H9 (cell line): ENCODE data around the gene IPP. TPM values are rescaled to one million over a fixed set of nuclear protein-coding genes. Genes with fewer than 3 reads are reported as not detected.

Experiments used
- DNase-seq: peaks from one replicate; pipeline ENCODE4 v3.0.0-alpha.2; 2017
- H2AFZ ChIP-seq: one replicate; pipeline ENCODE4 v1.6.1; 2013; ENCODE audit warnings: mild to moderate bottlenecking, low read length, control low read depth, moderate library complexity
- H2AK5ac ChIP-seq: 2 replicates; pipeline ENCODE4 v1.6.1; 2013; ENCODE audit warnings: low read length, control low read depth, mixed read lengths; ENCODE audit not compliant: insufficient read length
- H2BK120ac ChIP-seq: one replicate; pipeline ENCODE4 v1.6.1; 2013; ENCODE audit warnings: low read depth, mild to moderate bottlenecking, low read length, control low read depth, inconsistent platforms; ENCODE audit not compliant: poor library complexity, severe bottlenecking
- H2BK12ac ChIP-seq: 2 replicates; pipeline ENCODE4 v1.6.1; 2013; ENCODE audit warnings: low read length, control low read depth, mixed read lengths, low read depth; ENCODE audit not compliant: insufficient read length
- H2BK15ac ChIP-seq: 2 replicates; pipeline ENCODE4 v1.6.1; 2013; ENCODE audit warnings: low read depth, low read length, control low read depth
- H2BK20ac ChIP-seq: one replicate; pipeline ENCODE4 v1.6.1; 2013; ENCODE audit warnings: low read depth, mild to moderate bottlenecking, low read length, control low read depth, inconsistent platforms; ENCODE audit not compliant: poor library complexity, severe bottlenecking
- H2BK5ac ChIP-seq: 2 replicates; pipeline ENCODE4 v1.6.1; 2013; ENCODE audit warnings: low read length, control low read depth, mixed read lengths; ENCODE audit not compliant: insufficient read length
- H3K14ac ChIP-seq: 2 replicates; pipeline ENCODE4 v1.6.1; 2013; ENCODE audit warnings: low read length, control low read depth; ENCODE audit not compliant: insufficient read depth
- H3K18ac ChIP-seq: 2 replicates; pipeline ENCODE4 v1.6.1; 2013; ENCODE audit warnings: low read depth, mild to moderate bottlenecking, mixed read lengths, low read length, control low read depth; ENCODE audit not compliant: insufficient read length
- H3K23ac ChIP-seq: 2 replicates; pipeline ENCODE4 v1.6.1; 2013; ENCODE audit warnings: low read length, control low read depth, mixed read lengths, low read depth; ENCODE audit not compliant: insufficient read length
- H3K23me2 ChIP-seq: 2 replicates; pipeline ENCODE4 v1.6.1; 2013; ENCODE audit warnings: low read depth, mild to moderate bottlenecking, mixed read lengths, low read length, control low read depth; ENCODE audit not compliant: insufficient read length, poor library complexity, severe bottlenecking
- H3K27ac ChIP-seq: 2 replicates; pipeline ENCODE4 v1.5.1; 2013; ENCODE audit warnings: low read length, control low read depth, mixed read lengths, low read depth; ENCODE audit not compliant: insufficient read length
- H3K27me3 ChIP-seq: 2 replicates; pipeline ENCODE4 v1.6.1; 2013; ENCODE audit warnings: low read length, control low read depth, inconsistent platforms; ENCODE audit not compliant: insufficient read depth
- H3K4ac ChIP-seq: 2 replicates; pipeline ENCODE4 v1.6.1; 2013; ENCODE audit warnings: low read depth, mild to moderate bottlenecking, control low read depth, inconsistent platforms, low read length, moderate library complexity
- H3K4me1 ChIP-seq: 2 replicates; pipeline ENCODE4 v1.6.1; 2013; ENCODE audit warnings: low read length, control low read depth, inconsistent platforms; ENCODE audit not compliant: insufficient read depth
- H3K4me2 ChIP-seq: 2 replicates; pipeline ENCODE4 v1.6.1; 2013; ENCODE audit warnings: low read length, control low read depth, mixed read lengths; ENCODE audit not compliant: insufficient read length, insufficient read depth
- H3K56ac ChIP-seq: 2 replicates; pipeline ENCODE4 v1.6.1; 2013; ENCODE audit warnings: low read depth, mild to moderate bottlenecking, mixed read lengths, low read length, control low read depth; ENCODE audit not compliant: insufficient read length
- H3K79me1 ChIP-seq: 2 replicates; pipeline ENCODE4 v1.6.1; 2013; ENCODE audit warnings: low read depth, mild to moderate bottlenecking, moderate library complexity, low read length, control low read depth, inconsistent platforms; ENCODE audit not compliant: insufficient read depth, poor library complexity, severe bottlenecking
- H3K79me2 ChIP-seq: 2 replicates; pipeline ENCODE4 v1.6.1; 2013; ENCODE audit warnings: low read length, control low read depth, inconsistent platforms; ENCODE audit not compliant: insufficient read depth
- H3K9ac ChIP-seq: 2 replicates; pipeline ENCODE4 v1.6.1; 2013; ENCODE audit warnings: low read length, control low read depth, mixed read lengths; ENCODE audit not compliant: insufficient read length; ENCODE audit errors: extremely low read depth
- H3K9me3 ChIP-seq: one replicate; pipeline ENCODE4 v1.6.1; 2013; ENCODE audit warnings: low read depth, low read length, inconsistent platforms; ENCODE audit not compliant: control insufficient read depth
- H3T11ph ChIP-seq: one replicate; pipeline ENCODE4 v1.6.1; 2013; ENCODE audit warnings: mild to moderate bottlenecking, low read length, control low read depth, inconsistent platforms
- H4K20me1 ChIP-seq: one replicate; pipeline ENCODE4 v1.6.1; 2013; ENCODE audit not compliant: control insufficient read depth, insufficient read length, insufficient read depth
- H4K5ac ChIP-seq: 2 replicates; pipeline ENCODE4 v1.6.1; 2013; ENCODE audit warnings: low read depth, mild to moderate bottlenecking, mixed read lengths, low read length, control low read depth; ENCODE audit not compliant: insufficient read length
- H4K8ac ChIP-seq: replicated peaks from 2 replicates; pipeline ENCODE4 v1.6.1; 2013; ENCODE audit warnings: low read length, control low read depth, mixed read lengths, low read depth; ENCODE audit not compliant: insufficient read length
- H4K91ac ChIP-seq: 2 replicates; pipeline ENCODE4 v1.6.1; 2013; ENCODE audit warnings: low read depth, mild to moderate bottlenecking, moderate library complexity, mixed read lengths, low read length, control low read depth; ENCODE audit not compliant: insufficient read length
- H3K27ac Mint-ChIP-seq, 3 experiments: 2 replicates in 2 of 3; 3 replicates in 1 of 3; pipeline ENCODE4 v1.8.0; 2020 to 2021; ENCODE audit warnings: mixed read lengths in 3 of 3, mild to moderate bottlenecking in 1 of 3, moderate library complexity in 1 of 3
- H3K27me3 Mint-ChIP-seq: 2 replicates; pipeline ENCODE4 v1.8.0; 2021; ENCODE audit warnings: low read depth, mild to moderate bottlenecking, moderate library complexity, mixed read lengths
- H3K36me3 Mint-ChIP-seq, 3 experiments: 2 replicates in 2 of 3; 3 replicates in 1 of 3; pipeline ENCODE4 v1.8.0; 2020 to 2021; ENCODE audit warnings: low read depth in 3 of 3, mixed read lengths in 3 of 3; ENCODE audit not compliant: insufficient read depth in 1 of 3
- H3K4me1 Mint-ChIP-seq, 2 experiments: 2 replicates each; pipeline ENCODE4 v1.8.0; 2020; ENCODE audit warnings: mixed read lengths in 2 of 2
- H3K4me3 Mint-ChIP-seq, 2 experiments: 2 replicates in 1 of 2; 3 replicates in 1 of 2; pipeline ENCODE4 v1.8.0; 2020 to 2021; ENCODE audit warnings: mild to moderate bottlenecking in 2 of 2, mixed read lengths in 2 of 2, moderate library complexity in 1 of 2
- H3K9me3 Mint-ChIP-seq, 2 experiments: 2 replicates in 1 of 2; 3 replicates in 1 of 2; pipeline ENCODE4 v1.8.0; 2020; ENCODE audit warnings: mild to moderate bottlenecking in 2 of 2, mixed read lengths in 2 of 2, moderate library complexity in 1 of 2
- CTCF ChIP-seq: fragments of 200-600 bp; sonication (generic); conservative IDR thresholded peaks from 3 replicates; pipeline ENCODE4 v1.8.0; 2021; ENCODE audit warnings: antibody characterized with exemption, mild to moderate bottlenecking
- WGBS: extraction: QIAGEN DNeasy Blood & Tissue Kit; methylation state at CpG from one replicate; pipeline ENCODE4 v1.1.7; 2013; ENCODE audit warnings: missing lambda C conversion rate, low lambda C conversion rate, mixed read lengths; ENCODE audit not compliant: insufficient read length; ENCODE audit errors: extremely low coverage; 5-methylcytosine and 5-hydroxymethylcytosine counted together
- total RNA-seq: library from RNA; stranded (reverse); gene quantifications from 2 replicates; pipeline ENCODE4 v1.2.1, GENCODE V29; 2021

IPP gene
- total RNA-seq, 1 experiment from 2014 or later: 6.3 TPM

GRCh38 chr1:45685308-45686014 lies 65.0 kb downstream of the IPP start:
- H3K79me2 ChIP-seq: peaks cover 37% of the 10 kb centered on the region; the same call in 1 of the 2 replicates
- no peak overlapping the region for H2BK20ac ChIP-seq
- Mint-ChIP-seq H3K36me3 (peaks cover 2 to 16% (median 4%) of the 10 kb centered on the region in 3 experiments; a peak in 5 of 7 replicates), H3K27me3 (no peaks in the 10 kb centered on the region), H3K9me3 (peaks cover 0 to 2% of the 10 kb centered on the region in 2 experiments; a peak in 1 of 5 replicates), H3K27ac (peak overlapping the region; percentile 98 to 100 (median 100)), H3K4me1 (peaks cover 44 to 49% of the 10 kb centered on the region in 2 experiments), H3K4me3 (peak overlapping the region; percentile 99 to 100)
- H3K23ac ChIP-seq: no peak overlapping the region
- H4K91ac ChIP-seq: no peak overlapping the region
- H3K79me1 ChIP-seq: no peaks in the 10 kb centered on the region
- no peak overlapping the region for H3K27ac ChIP-seq
- H3K9me3 ChIP-seq: no peaks in the 10 kb centered on the region
- H2BK5ac ChIP-seq: no peak overlapping the region
- H4K20me1 ChIP-seq: no peaks in the 10 kb centered on the region
- H3K23me2 ChIP-seq: peaks cover 10% of the 10 kb centered on the region
- H4K5ac ChIP-seq: no peak overlapping the region
- no peak overlapping the region for H2BK15ac ChIP-seq
- peaks cover 4% of the 10 kb centered on the region; the same call in 1 of the 2 replicates for H3K4me1 ChIP-seq
- DNase-seq: no peak
- H3K4ac ChIP-seq: no peak overlapping the region
- H2AK5ac ChIP-seq: no peak overlapping the region
- no peak overlapping the region for H3K56ac ChIP-seq
- no peaks in the 10 kb centered on the region for H3K27me3 ChIP-seq
- H3K18ac ChIP-seq: peak overlapping the region; percentile 51
- H4K8ac ChIP-seq: no peak overlapping the region
- no CpG with 5 or more reads among the region's 13 CpGs for WGBS
- no peak for TF ChIP-seq CTCF
- H2BK12ac ChIP-seq: no peak overlapping the region
- H2AFZ ChIP-seq: no peak overlapping the region
- H3K14ac ChIP-seq: no peak overlapping the region; the same call in 1 of the 2 replicates
- H2BK120ac ChIP-seq: no peak overlapping the region
- peak overlapping the region; percentile 92 for H3K4me2 ChIP-seq
- no peak overlapping the region for H3T11ph ChIP-seq
- peak overlapping the region; percentile 97 for H3K9ac ChIP-seq
